Heart left ventricle (tissue), 16 donors: ENCODE data around the gene LEP. TPM values are rescaled to one million over a fixed set of nuclear protein-coding genes. Genes with fewer than 3 reads are reported as not detected.
A peak's percentile ranks its signal among the peaks of the same experiment; 100 is the strongest.
"Not testable (repeated sequence)": the region's sequence is repeated elsewhere in the genome, so short reads cannot be mapped to it uniquely, and the experiment has no call there.

Source experiments
- ATAC-seq, 4 donors: fragments of 200-7000 bp; cut with Tn5 transposase; one replicate each; pipeline ENCODE4 v1.9.1; 2020 to 2022; ENCODE audit warnings: moderate library complexity in 4 of 4, mild to moderate bottlenecking in 3 of 4, moderate number of reproducible peaks in 1 of 4
- DNase-seq, 5 donors: peaks; one replicate each; pipeline ENCODE4 v3.0.0-alpha.2; 2020
- H3K27ac ChIP-seq, 12 donors: fragments of 200-600 bp; sonication (generic) in 4 of 12; one replicate each; pipeline versions ENCODE4 v1.5.0 to v1.8.0; 2016 to 2022; ENCODE audit warnings: mild to moderate bottlenecking in 2 of 12
- H3K27me3 ChIP-seq, 9 donors: fragments of 200-600 bp; sonication (generic) in 2 of 9; one replicate each; pipeline versions ENCODE4 v1.5.1 to v1.8.0; 2016 to 2022; ENCODE audit warnings: mild to moderate bottlenecking in 3 of 9
- H3K36me3 ChIP-seq, 9 donors: fragments of 200-600 bp; sonication (generic) in 2 of 9; one replicate each; pipeline versions ENCODE4 v1.5.0 to v1.8.0; 2018 to 2022; ENCODE audit warnings: mild to moderate bottlenecking in 2 of 9
- H3K4me1 ChIP-seq, 12 donors: fragments of 200-600 bp; sonication (generic) in 4 of 12; one replicate each; pipeline versions ENCODE4 v1.5.0 to v1.8.0; 2016 to 2022; ENCODE audit warnings: mild to moderate bottlenecking in 3 of 12
- H3K4me3 ChIP-seq, 12 donors: fragments of 200-600 bp; sonication (generic) in 4 of 12; one replicate each; pipeline versions ENCODE4 v1.5.0 to v1.8.0; 2017 to 2022; ENCODE audit warnings: mild to moderate bottlenecking in 9 of 12, moderate library complexity in 4 of 12
- H3K9me3 ChIP-seq, 12 donors: fragments of 200-600 bp; sonication (generic) in 4 of 12; one replicate each; pipeline versions ENCODE4 v1.5.0 to v1.8.0; 2016 to 2022; ENCODE audit warnings: mild to moderate bottlenecking in 1 of 12
- CTCF ChIP-seq, 12 donors: fragments of 200-600 bp; sonication (generic) in 4 of 12; IDR thresholded peaks; one replicate each; pipeline versions ENCODE4 v1.5.0 to v1.8.0; 2018 to 2022; ENCODE audit warnings: antibody characterized with exemption in 12 of 12, mild to moderate bottlenecking in 5 of 12
- POLR2A ChIP-seq, 2 donors: fragments of 450-650 bp; IDR thresholded peaks; one replicate each; pipeline ENCODE4 v1.6.1; 2017; ENCODE audit warnings: antibody characterized with exemption in 2 of 2, mild to moderate bottlenecking in 2 of 2, moderate library complexity in 2 of 2
- WGBS, 4 donors: extraction: QIAGEN DNeasy Blood & Tissue Kit in 2 of 4; methylation state at CpG; one replicate each; pipeline versions ENCODE4 v1.1.5 to v1.1.7; 2013 to 2018; 5-methylcytosine and 5-hydroxymethylcytosine counted together
- intact Hi-C, 10 donors: fragments of 100-400 bp; cut with DNase I; formaldehyde crosslinking; loops; one replicate each; pipeline versions ENCODE4 v1.11.1 to v1.14.2; 2022
- polyA plus RNA-seq, 2 donors: library from polyadenylated mRNA; stranded (reverse); fragments of 200-250 nt; gene quantifications; one replicate each; pipeline ENCODE4 v1.2.3, GENCODE V29; 2013
- total RNA-seq, 9 donors: library from RNA; depleted of rRNA in 2 of 9; stranded (reverse); fragments of >200 nt in 2 of 9; fragmentation: NEBNext Ultra II Directional in 3 of 9; extraction: Animal tissue kit (Norgen Biotek cat#: 25700) in 3 of 9; gene quantifications; one replicate each; pipeline versions ENCODE4 v1.1.0 to v1.2.4, GENCODE V29; 2016 to 2023
- donor health status: ischemic (EF 13 %, LVEDD 7.1; RV severe dilation, severe dysfunction).
- donor health status: healthy with polysubstance abuse.
- donor health status: DM: no; HTN: yes; CAD: no.
- donor health status: DM: no; HTN: no; CAD: no.
- donor health status: ischemic (EF 25% LVEDD 6.9; RV normal size, moderate dysfunction).
- donor health status: ischemic (EF 25% LVEDD 5.7; RV mildly dilated, moderate dysfunction).
- donor health status: healthy.
- donor health status: DM: yes; HTN: yes; CAD: no.
- donor health status: ischemic (EF 35%, LVEDD 5.7; RV mildly dilated, moderate dysfunction).
- donor health status: nonischemic (EF 11% LVEDD 7.7; RV severe dilation, severe dysfunction).
- donor health status: DM: yes; HTN: yes; CAD: no.
- donor health status: PGD.
- donor health status: ischemic (EF 29% LVEDD 5.4; RV normal size, mild dysfunction).
- donor health status: nonischemic (EF 23%, LVEDD 6.1; RV moderate dilation, normal function).

The LEP gene
- total and polyA plus RNA-seq, 11 donors = 0.12 to 8.4 (median 0.36) TPM; not detected in 3

DNA sequence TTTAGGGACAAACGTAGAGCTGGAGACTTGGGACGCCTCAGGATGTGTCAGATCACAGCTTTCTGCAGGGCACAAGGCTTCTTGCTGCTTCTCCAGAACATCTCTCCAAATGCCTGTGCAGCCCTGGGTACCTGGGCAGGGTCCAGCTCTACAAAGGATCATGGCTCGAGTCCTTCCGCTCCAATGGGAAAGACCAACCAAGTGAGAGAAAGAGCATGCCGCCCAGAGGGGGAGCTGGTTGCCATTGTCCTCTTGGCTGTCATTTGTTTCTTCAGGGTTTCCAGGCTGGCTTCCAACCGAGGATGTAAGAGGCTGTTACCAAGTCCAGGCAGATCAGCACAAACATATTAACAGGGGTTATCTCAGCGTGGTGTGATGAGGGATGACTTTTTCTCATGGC is 5.6 kb upstream of the LEP start:
- Histone ChIP-seq H3K9me3 (peaks cover 0 to 22% (median 8%) of the 10 kb centered on the region in 12 donors), H3K4me3 (no peak overlapping the region), H3K27me3 (peaks cover 2 to 12% (median 9%) of the 10 kb centered on the region in 9 donors), H3K4me1 (peaks cover 0 to 17% (median 0%) of the 10 kb centered on the region in 12 donors), H3K27ac (no peak overlapping the region), H3K36me3 (no peaks in the 10 kb centered on the region)
- DNase-seq (no peak), ATAC-seq (no peak)
- WGBS, 4 donors = 29 to 51% (median 48%) methylated on average over 5 to 7 of the region's 7 CpGs
- TF ChIP-seq CTCF (IDR thresholded peaks at IDR 0.05) (no peak), POLR2A (IDR thresholded peaks at IDR 0.05) (no peak)
- intact Hi-C loops = no loop called here

- ATAC-seq (peak in 3 of 4 donors; percentile 33 to 82 (median 59)), DNase-seq (no peak)
- no peak for TF ChIP-seq POLR2A (IDR thresholded peaks at IDR 0.05)
- TF ChIP-seq CTCF (IDR thresholded peaks at IDR 0.05) = no peak
- H3K4me3 ChIP-seq = no peak overlapping the region
- intact Hi-C loops = no loop called here
- no peaks in the 10 kb centered on the region for H3K36me3 ChIP-seq
- H3K4me1 ChIP-seq = peaks cover 0 to 17% (median 0%) of the 10 kb centered on the region in 12 donors
- peak overlapping the region in 2 of 12 donors; percentile 9 to 75 for H3K27ac ChIP-seq
- peaks cover 9 to 27% (median 23%) of the 10 kb centered on the region in 9 donors for H3K27me3 ChIP-seq
- 27 to 58% (median 47%) methylated on average over 1 of the region's 1 CpG for WGBS, 4 donors
- peaks cover 0 to 22% (median 8%) of the 10 kb centered on the region in 12 donors for H3K9me3 ChIP-seq
These were observed 4.0 kb upstream of the LEP start for GRCh38 chr7:128236924-128237586.

GRCh38 chr7:128239146-128239545 is 1.9 kb upstream of the LEP start:
- peaks cover 0 to 22% (median 8%) of the 10 kb centered on the region in 12 donors for H3K9me3 ChIP-seq
- H3K27ac ChIP-seq, DNase-seq, H3K4me3 ChIP-seq, ATAC-seq, intact Hi-C loops, H3K36me3 ChIP-seq: not testable (repeated sequence)
- 74 to 92% (median 84%) methylated on average over 7 of the region's 7 CpGs for WGBS, 4 donors
- H3K4me1 ChIP-seq = peaks cover 0 to 17% (median 0%) of the 10 kb centered on the region in 12 donors
- H3K27me3 ChIP-seq = peaks cover 9 to 43% (median 23%) of the 10 kb centered on the region in 9 donors

- ATAC-seq = no peak
- intact Hi-C loops = no loop called here
- 80 to 86% (median 82%) methylated on average over 9 to 11 of the region's 11 CpGs for whole genome bisulfite sequencing, 4 donors
- no peak for DNase-seq
- Histone ChIP-seq H3K27ac (no peak overlapping the region), H3K9me3 (peaks cover 0 to 22% (median 8%) of the 10 kb centered on the region in 12 donors), H3K4me3 (no peak overlapping the region), H3K4me1 (peaks cover 0 to under 1% (median 0%) of the 10 kb centered on the region in 12 donors), H3K27me3 (peaks cover 9 to 43% (median 23%) of the 10 kb centered on the region in 9 donors), H3K36me3 (no peaks in the 10 kb centered on the region)
- no peak for TF ChIP-seq CTCF (IDR thresholded peaks at IDR 0.05)
- no peak for TF ChIP-seq POLR2A (IDR thresholded peaks at IDR 0.05)
These were observed 1.6 kb downstream of the LEP start for GRCh38 chr7:128242661-128243060.
